GM21529 (cell line): ENCODE data around the gene PNKD.

ENCODE experiments used
- ATAC-seq: cut with Tn5 transposase; IDR thresholded peaks from one replicate; pipeline ENCODE4 v1.9.1; 2021; ENCODE audit not compliant: unreplicated experiment

PNKD gene

GRCh38 chr2:218334531-218334930 lies 64.2 kb downstream of the PNKD start:
- ATAC-seq, result no peak

- ATAC-seq, result no peak
Observed at GRCh38 chr2:218340656-218341055, 70.3 kb downstream of the PNKD start.

- no peak for ATAC-seq
Observed at GRCh38 chr2:218341381-218341780, 71.1 kb downstream of the PNKD start.

DNA sequence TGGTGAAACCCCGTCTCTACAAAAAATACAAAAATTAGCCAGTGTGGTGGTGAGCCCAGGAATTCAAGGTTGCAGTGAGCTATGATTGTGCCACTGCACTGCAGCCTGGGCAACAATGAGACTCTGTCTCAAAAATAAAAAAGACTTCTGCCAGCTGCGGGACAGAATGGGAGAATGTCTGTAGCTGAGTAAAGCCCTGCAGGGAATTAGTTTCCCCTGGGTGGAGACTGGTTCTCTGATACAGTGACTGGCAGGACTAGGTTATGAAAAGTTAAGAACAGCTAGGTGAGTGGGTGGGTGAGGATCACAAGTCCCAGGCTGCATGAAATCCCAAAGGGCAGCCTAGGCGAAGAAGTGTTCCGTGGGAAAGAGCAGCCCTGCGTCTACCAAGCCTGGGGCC lies 72.5 kb downstream of the PNKD start:
- ATAC-seq, result no peak

DNA sequence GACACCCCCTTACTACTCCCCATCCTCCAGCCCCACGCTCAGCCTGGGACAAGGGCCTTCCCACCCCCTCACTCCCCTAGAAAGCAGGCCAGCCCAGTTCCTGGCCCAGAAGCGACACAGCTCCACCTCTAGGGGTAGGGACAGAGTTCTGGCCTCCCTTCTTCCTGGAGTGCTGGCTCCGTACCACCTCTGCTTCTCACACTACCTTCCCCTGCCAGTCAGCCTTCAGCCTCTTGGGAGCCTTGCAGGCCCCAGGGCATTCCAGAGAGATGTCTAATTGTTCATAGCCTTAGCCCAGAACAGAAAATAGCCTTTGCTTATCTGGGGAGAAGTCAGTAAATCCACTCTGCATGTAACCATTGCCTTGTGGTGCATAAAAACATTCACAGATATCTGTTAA lies 73.3 kb downstream of the PNKD start:
- no peak for ATAC-seq

DNA sequence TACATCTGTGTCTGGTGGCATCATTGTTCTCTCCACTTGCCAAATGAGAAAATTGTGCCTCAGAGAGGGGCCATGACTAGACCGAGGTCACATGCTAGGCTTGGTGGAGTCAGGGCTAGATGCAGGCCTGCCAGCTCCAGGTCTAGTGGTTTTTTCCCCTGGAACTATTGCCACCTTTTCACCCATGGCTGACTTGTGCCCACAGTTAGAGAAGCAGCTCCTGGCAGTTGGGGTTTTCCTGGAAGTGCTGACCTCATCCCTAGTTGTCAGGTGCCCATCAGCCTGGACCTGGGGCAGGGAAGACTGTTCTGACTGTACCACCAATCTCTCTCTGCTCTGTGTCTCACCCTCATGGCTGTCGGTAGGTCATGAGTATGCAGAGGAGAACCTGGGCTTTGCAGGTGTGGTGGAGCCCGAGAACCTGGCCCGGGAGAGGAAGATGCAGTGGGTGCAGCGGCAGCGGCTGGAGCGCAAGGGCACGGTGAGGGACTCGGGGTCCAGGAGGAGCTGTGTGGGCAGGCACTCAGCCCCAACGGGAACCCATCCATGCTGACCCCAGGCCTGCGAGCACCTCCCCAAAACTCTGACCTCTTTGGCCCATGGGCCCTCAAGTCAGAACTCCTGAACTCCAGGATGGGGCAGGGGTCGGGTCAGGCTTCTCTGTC lies 73.9 kb downstream of the PNKD start:
- ATAC-seq, result no peak

DNA sequence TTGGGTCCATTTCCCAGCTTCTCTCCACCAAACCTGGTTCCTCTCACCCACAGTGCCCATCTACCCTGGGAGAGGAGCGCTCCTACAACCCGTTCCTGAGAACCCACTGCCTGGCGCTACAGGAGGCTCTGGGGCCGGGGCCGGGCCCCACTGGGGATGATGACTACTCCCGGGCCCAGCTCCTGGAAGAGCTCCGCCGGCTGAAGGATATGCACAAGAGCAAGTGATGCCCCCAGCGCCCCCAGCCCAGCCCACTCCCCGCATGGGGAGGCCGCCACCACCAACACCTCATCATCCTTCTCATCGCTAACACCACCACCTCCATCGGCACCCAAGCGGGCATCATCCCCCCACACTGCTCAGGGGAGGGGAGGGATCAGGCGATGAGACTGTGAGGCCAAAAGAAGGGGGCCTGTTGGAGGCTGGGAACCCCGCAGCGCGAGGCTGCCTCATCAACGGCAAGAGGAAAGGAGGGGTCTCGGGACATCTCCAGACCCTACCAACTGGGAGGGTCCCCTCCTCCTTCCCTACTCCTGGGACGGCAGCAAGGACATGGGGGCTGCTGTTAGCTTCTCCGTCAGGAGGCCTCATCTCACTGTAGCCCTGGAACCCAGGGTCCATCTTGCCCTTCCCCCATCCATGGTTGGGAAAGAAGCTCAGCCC lies 74.6 kb downstream of the PNKD start:
- ATAC-seq, result no peak

GRCh38 chr2:218345491-218346236 lies 75.3 kb downstream of the PNKD start:
- ATAC-seq, result no peak

GRCh38 chr2:218347172-218347571 lies 76.9 kb downstream of the PNKD start:
- ATAC-seq, result no peak

- no peak for ATAC-seq
Observed at GRCh38 chr2:218354045-218354444, 83.7 kb downstream of the PNKD start.

DNA sequence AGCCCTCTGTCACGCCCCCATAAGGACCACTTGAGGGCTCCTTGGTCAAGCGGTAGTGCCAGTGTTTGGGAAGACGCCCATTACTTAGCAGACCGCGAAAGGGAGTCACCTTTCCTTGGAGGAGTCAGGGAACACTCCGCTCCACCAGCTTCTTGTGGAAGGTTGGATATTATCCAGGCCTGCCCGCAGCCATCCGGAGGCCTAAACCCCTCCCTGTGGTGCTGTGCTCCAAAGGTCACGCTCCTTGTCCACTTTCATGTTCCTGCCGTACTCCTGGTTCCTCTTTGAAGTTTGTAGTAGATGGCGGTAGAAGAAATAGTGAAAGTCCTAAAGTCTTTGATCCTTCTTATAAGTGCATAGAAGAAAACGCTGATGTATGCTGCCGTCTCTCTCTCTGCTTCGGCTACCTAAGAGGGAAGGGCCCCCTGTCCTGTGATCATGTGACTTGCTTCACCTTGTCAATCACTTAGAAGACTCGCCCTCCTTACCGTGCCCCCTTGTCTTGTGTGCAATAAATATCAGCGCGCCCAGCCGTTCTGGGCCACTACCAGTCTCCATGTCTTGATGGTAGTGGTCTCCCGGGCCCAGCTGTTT lies 84.6 kb downstream of the PNKD start:
- ATAC-seq, result no peak

DNA sequence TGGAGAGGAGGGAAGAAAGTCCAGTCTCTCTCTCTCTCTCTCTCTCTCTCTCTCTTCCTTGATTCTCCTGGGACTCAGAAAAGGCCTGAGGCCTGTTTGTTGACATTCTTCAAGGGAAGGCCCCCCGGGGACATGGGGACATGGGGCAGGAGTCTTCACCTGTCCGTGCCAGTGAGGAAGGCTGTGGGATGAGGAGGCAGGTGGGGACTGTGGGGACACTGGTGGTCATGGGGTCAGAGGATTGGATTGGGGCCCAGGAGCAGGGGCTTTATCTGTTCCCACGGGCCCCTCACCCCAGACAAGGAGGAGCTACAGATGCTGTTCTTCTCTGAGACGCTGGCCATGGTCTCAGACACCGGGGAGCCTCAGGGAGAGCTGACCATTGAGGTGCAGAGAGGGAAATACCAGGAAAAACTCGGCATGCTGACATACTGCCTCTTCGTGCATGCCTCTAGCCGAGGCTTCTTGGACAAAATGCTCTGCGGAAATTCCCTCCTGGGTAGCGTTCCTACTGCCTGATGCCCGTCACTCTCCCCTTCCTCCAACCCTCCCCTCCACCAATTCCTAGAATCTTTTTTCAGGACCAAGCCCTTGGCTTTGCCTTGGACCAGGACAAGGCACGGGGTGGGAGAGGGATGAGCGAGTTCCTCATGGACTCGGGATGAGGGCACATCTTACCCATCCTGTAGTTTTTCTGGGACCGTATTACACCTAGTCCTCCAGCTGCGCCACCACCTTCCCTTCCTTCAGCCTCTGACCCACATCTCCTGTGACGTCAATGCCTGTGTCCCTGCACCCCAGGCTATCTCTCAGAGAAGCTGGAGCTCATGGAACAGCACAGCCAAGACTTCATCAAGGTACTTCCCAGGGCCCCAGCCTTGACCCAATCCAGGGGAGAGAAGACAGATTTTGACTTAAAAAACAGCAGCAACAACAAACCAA lies 87.2 kb downstream of the PNKD start:
- no peak for ATAC-seq

- no peak for ATAC-seq
Observed at GRCh38 chr2:218360453-218360852, 90.1 kb downstream of the PNKD start.

- ATAC-seq, result peak; percentile 46
Observed at GRCh38 chr2:218362606-218363005, 92.3 kb downstream of the PNKD start.

- no peak for ATAC-seq
Observed at GRCh38 chr2:218363736-218364135, 93.4 kb downstream of the PNKD start.

DNA sequence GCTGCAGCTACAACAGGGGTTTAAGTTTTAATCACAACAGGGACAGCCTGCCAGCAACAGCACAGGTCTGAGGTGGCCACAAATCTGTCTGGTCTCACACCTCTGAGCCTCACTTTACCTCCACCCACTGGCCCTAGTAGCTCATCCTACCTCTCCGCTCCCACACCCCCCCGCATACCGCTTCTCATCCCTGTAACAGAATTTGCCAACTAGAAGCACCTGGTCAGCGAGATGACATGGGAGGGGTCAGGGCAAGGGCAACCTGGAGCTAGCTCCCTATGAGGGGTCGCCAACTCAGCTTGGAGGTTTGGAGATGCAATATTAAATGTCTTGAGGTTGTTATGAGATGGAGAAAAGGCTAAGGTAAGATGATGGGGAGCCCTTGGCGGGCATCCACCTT lies 93.9 kb downstream of the PNKD start:
- ATAC-seq, result no peak

DNA sequence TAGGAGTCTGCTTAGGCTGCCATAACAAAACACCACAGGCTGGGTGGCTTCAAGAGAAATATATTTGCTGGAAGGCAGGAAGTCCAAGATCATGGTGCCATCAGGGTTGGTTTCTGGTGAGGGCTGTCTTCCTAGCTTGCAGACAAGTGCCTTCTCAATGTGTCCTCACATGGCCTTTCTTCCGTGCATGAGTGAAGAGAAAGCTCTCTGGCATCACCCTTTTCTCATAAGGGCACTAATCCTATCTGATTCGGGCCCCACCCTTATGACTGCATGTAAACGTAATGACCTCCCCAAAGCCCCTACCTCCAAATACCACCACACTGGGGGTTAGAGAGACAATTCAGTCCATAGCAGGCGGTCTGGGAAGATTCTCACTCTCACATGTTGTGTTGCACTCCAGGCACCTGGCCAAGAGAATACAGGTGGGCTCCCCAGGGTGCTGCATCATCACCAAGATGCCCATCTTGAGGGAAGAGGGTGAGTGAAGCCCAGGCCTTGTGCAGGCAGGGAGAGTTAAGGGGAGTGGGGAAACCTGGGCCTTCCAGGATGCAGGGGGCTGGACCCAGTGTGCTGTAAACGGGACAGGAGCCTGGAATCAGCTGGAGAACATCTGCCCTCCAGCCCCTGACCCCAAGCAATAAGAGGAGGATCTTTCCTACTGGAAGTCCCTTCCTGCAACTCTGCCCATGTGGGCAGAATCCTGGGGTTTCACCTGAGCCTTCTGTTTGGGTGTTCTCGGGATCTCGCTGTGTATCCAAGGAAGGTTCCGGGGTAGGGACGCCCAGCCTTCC lies 96.5 kb downstream of the PNKD start:
- no peak for ATAC-seq

DNA sequence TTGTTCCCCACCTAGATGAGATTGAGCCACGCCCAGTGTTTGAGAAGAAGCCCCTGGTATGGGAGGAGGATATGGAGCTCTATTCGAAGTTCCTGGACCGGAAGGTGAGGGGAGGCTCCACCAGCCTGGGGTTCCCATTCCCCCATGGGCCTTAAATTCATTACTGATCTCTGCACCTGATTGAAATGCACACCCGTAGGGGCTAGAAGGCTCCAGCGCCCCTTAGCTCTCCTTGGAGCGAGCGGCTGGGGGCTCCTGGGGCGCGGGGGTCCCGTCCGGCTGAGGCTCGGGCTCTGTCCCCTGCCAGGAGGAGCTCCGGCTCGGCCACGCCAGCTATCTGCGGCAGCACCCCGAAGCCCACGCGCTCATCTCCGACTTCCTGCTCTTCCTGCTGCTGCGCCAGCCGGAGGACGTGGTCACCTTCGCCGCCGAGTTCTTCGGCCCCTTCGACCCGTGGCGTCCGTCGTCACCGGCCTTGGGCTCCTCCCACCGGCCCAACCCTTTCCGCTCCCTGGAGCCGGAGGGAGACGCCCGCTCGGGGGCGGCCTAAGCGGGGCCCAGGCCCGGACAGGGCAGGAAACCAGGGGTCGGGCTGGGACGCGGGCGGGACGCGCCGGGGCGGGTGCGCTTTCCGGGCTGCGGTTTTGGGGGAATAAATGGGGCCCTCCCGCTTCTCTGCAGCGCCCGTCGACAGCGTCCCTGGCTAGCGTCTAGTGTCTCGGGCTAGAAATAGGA lies 97.3 kb downstream of the PNKD start:
- ATAC-seq, result peak; percentile 98

- ATAC-seq, result no peak
Observed at GRCh38 chr2:218368150-218368528, 97.8 kb downstream of the PNKD start.
